HG03060 (cell line): Measurements from ENCODE around the gene NBDY.
"Not testable (repeated sequence)": the region's sequence is repeated elsewhere in the genome, so short reads cannot be mapped to it uniquely, and the experiment has no call there.

ENCODE experiments used
- ATAC-seq: cut with Tn5 transposase; IDR thresholded peaks from one replicate; pipeline ENCODE4 v1.9.1; 2021; ENCODE audit warnings: low read depth, moderate number of reproducible peaks; ENCODE audit not compliant: unreplicated experiment

Gene NBDY

DNA sequence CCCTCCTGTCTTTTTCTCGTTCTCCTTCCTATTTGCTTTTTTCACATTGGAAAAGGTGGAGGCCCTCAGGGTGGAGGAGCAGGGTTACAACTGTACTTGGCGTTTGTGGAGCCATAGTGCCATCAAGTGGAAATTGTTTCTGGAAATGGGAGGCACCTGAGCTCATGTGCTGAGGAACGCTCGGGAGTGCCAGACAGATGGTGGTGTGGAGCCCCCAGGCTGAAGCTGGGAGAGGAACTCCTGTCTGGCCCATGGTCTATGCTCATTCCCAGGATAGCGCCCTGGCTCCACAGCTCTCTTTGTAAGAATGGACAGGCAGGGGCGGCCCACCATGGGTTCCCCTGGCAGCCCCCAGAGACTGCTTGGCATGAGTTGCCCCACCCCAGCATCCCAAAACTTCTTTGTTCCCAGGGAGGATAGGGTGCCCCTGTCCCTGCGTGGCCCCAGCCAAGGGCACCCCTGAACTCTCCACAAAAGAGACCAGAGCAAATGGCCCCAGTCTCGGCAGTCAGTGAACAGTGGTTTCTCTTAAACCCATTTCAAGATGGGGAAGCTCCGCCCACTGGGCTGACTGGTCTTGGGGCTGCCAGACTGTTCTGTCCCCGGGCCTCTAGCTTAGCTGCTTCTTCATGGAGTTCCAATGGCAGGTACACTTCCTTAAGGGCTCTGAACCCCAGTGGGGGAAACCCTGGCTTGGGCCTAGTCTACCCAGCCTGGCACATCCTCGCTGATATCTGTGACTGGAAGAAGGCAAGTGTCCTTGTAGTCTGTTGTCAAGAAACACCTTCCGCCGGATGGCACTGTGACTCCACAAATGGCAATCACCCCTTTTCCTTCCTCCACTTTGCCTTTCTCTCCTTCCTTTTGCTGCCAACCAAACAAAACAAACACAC, 70.1 kb downstream of the NBDY start:
- no peak for ATAC-seq

DNA sequence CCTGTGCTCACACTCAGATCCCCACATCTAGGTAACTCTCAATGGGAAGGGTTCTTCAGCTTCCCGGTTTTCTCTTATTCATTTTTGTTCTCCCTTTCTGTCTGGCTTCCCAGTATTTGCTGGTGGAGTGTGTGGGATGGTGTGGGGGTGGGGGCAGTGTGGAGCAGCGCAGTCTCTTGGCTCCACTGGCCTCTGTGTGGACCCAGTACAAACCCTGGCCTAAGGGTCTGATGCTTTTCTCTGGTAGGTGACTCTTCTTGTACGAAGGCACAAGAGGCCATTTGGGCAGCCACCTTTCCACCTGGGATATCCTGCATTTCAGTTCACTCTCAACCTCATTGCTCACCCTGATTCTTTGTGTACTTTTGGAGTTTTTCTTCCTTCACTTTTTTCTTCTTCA, 71.3 kb downstream of the NBDY start:
- ATAC-seq: no peak

DNA sequence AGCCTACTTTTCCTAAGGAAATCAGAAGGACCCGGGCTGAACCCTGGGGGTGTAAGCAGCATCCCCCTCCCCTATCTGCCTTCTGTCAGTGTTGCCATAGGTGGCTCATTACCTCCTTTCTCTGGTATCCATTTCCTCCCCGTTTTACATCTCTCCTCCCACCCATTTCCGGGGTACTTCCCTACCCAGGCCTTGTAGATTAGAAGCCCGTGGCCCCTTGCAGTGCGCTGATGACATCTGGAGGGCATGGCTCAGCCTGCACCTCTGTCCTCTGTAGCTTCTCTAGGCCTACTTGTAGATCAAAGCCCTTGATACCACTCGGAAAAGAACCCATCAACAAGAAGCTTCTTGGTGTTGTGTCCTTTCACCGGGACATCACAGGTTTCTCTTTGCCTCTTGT, 71.8 kb downstream of the NBDY start:
- ATAC-seq: peak; percentile 78

DNA sequence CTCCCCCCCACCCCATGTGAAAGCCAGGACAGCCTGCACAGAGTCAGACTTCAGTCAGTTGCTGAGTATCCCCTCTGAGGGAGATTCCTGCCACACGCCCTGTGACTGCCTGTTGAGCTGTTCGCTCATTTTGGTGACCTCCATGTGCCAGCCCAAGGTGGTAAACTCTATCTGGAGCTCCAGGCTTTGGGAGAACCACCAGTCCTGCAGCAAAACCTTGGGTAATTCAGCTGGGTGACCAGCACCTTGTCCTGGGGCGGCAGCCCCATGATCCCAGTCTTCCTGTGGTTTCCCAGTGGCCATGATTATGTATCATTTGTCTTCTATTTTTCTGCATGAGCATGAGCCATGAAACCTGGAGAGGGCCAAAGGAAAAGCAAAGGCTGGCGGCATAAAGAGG, 73.4 kb downstream of the NBDY start:
- no peak for ATAC-seq

DNA sequence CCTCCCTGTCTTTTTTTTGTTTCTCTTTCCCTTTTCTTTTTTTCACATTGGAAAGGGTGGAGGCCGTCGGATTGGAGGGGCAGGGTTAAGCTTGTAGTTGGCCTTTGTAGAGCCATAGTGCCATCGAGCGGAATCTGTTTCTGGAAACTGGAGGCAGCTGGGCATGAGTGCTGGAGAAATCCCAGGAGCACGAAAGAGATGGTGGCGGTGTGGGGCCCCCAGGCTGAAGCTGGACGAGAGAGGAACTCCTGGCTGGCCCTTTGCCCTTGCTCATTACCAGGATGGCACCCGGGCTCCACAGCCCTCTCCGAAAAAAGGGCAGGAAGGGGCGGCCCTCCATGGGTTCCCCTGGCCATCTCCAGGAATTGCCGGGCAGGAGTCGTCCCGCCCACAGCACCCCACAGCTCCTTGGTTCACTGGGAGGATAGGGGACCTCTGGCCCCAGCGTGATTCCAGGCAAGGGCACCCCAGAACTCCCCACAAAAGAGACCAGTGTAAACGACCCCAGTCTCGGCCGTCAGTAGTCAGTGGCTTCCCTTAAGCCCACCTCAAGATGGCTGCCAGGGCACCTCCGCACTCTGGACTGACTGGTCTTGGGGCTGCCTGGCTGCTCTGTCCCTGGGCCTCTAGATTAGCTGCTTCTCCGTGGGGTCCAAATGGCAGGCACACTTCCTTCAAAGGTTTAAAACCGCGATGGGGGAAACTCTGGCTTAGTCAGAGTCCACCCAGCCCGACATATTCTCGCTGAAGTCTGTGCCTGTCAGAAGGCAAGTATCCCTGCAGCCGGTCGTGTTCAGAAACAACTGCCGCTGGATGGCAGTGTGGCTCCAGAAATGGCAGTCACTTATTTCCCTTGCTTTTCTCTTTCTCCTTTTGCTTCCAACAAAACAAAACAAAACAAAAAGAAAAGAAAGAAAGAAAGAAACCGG, 74.1 kb downstream of the NBDY start:
- ATAC-seq: no peak

DNA sequence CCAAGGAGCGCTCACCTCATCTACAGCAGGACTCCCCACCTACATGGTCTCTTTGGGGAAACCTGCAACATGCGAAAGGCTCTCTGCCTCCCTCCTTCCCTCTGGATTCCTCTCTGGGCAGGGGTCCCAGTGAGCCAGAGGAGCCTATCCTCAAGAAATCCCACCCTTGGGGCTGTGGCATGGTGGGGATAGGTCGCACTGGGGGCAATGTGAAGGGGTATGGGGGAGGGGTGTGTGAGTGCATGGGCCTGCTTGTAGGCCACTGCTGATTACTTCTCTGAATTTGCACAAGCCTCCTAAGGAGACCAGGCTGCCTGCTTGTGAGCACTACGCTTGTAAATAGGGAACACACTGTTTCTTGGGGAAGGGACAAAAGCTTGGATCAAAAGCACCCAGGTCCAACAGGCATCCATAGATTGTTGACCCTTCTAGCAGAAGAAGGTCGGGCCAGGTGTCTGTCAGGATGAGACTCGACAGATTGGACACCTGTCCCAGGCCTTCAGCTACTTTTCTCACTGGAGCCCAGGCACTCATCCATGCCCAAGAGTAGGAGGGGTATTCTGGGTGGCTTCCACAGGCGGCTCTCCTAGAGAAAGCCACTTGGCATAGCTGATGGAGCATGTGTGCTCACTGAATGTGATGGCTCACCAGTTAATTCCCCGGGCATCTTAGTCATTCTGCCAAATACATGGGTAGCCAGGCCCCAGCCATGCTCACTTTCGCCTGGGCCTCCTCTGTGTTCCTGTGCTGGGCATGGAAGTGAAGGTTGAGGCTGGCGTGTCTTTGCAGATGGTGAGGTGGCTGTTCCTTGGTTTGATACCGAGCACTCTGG, 75.0 kb downstream of the NBDY start:
- ATAC-seq: no peak

DNA sequence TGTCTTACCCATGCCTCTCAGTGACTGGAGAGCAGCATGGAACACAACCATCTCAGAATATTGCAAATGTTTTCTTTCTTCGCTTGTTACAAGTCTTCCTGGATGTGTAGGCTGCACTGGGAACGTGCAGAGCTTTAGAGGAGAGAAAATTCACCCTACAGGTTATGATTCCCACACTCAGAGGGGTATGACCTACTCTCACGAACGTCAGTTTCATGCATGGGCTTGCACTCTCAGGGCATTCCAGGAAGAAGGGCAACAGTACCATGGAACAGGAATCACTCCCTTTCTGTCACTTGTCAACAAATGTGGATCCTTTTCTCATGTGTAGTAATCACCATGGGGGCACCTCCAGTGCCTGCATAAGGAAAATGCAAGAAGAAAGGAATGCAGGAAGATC, 75.8 kb downstream of the NBDY start:
- no peak for ATAC-seq

DNA sequence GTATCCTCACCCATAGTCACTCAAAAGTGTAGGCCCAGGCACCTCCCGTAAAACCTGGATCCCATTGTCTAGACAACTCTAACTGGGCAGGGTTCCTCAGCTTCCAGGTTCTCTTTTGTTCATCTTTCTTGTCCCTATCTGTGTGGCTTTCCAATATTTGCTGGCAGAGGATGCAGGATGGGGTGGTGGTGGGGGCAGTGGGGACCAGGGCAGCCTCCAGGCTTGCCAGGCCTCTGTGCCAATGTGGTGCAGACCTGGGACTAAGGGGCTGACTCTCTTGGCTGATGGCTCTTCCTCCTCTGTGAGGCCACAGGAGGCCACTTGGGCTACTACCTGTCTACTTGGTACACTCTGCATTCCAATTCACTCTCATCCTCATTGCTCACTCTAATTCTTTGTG, 76.4 kb downstream of the NBDY start:
- ATAC-seq: no peak

DNA sequence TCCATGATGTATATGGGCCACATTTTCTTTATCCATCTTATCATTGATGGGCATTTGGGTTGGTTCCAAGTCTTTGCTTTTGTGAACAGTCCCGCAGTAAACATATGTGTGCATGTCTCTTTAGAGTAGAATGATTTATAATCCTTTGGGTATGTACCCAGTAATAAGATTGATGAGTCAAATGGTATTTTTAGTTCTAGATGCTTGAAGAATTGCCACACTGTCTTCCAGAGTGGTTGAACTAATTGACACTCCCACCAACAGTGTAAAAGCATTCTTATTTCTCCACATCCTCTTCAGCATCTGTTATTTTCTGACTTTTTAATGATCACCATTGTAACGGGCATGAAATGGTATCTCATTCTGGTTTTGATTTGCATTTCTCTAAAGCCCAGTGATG, 77.1 kb downstream of the NBDY start:
- not testable (repeated sequence) for ATAC-seq

DNA sequence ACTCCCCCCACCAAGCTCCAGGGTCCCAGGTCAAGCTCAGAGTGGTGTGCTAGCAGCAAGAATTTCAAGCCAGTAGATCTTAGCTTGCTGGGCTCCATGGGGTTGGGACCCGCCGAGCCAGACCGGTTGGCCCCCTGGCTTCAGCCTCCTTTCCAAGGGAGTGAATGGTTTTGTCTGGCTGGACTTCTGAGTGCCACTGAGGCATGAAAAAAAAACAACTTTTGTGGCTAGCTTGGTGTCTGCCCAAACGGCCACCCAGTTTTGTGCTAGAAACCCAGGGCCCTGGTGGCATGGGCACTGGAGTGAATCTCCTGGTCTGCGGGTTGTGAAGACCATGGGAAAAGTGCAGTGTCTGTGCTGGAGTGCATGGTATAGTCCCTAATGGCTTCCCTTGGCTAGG, 82.6 kb downstream of the NBDY start:
- no peak for ATAC-seq

DNA sequence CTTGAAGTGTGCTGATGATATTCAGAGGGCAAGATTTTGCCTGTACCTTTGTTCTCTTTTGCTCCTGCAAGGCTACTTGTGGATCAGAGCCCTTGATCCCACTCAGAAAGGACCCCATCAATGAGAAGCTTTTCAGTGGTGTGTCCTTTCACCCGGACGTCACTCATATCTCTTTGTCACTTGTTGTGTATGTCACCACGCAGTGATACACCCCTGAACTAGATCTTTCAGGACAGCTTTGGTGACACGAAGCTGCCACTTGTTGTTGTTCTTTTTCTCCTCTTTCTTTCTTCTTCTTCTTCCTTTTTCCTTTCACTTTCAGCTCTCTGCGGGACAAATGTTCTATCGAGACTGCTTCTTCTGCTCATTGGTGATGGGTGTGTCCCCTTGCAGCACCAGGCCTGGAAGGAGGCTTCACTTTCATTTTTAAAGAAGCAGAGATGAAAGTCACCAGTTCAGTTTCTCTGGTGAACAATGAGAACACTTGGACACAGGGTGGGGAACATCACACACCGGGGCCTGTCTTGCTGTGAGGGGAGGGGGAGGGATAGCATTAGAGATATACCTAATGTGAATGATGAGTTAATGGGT, 83.6 kb downstream of the NBDY start:
- peak; percentile 91 for ATAC-seq

DNA sequence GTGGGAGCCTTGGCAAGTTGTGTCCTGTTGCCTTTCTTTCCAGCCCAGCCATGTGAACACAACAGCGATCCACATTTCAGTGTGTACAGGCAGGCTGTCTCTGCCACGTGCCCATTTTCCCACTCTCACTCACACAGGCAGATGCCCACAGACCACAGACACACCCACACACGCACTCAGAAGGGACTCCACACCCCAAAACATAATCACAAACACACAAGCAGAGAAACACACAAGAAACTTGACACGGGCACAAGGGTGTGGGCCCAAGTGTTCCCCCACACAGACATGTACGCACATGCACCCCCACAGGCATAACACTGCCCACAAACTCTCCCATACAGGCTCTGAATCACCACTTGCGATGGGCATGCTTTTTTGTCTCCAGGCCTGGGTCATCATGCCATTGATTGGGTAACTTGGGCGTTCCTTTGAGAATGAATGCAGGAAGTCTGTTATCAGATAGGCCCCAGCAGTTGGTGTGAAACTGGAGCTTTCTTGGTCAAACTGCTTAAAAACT, 84.3 kb downstream of the NBDY start:
- no peak for ATAC-seq

DNA sequence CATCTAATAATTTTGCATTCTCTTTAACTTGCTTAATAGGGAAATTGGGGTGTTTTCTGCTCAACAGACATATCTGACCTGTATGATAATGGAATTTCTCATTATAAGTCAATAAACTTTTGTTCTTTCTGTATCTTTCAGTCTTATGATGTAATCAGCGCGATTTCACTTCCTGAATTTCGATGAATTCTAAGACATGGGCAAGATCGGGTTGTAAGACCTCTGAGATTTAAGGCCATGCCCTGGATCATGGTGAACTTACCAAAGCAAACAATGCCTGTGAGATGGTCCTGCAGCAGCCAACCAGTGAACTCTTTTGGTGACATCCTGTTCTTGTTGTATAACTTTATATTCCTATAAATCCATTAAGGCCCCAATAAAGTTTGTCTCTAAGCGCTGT, 88.1 kb downstream of the NBDY start:
- ATAC-seq: no peak

DNA sequence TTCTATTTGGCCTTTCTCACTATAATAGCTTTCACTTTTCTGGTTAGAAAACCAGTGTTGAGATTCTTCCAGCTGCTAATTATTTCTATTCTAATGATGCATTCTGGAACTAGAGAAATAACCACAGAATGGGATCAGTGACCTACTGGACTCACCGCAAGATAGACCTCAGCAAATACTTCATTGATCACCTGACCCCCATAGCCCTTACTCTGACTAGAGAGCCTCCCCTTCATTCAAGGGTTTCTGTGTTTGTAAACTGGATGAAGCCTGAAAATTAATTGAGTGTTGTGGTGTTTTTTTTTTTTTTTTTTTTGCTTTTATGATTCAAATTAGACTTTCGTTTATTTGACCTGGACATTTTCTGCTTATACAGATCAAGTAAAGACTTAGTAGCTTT, 97.0 kb downstream of the NBDY start:
- ATAC-seq: no peak

DNA sequence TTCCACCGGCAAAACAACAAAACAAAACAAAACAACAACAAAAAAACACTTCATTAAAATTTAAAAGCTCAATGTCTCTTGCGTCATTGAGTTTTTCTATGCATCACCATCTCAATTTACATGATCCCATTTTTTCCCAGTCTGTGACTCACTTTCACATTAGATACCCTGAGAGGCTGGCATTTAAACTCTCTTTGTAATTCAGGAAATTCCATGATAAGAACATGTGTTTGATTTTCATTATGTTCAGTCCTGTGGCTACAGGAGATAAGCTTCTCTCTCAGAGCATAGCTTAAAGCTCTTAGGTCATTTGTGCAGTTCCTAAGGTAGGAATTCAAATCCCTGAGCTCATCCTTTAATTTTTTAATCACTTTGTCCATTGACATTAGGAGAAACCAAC, 104.6 kb downstream of the NBDY start:
- no peak for ATAC-seq

DNA sequence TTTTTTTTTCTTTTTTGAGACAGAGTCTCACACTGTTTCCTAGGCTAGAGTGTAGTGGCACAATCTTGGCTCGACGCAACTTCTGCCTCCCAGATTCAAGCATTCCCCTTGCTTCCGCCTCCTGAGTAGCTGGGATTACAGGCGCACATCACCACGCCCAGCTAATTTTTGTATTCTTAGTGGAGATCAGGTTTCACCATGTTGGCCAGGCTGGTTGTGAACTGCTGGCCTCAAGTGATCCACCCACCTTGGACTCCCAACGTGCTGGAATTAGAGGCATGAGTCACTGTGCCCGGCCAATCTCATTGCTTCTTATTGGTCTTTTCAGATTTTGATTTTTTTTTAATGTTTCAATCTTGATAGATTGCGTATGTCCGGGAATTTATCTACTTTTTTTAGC, 124.4 kb downstream of the NBDY start:
- ATAC-seq: no peak

DNA sequence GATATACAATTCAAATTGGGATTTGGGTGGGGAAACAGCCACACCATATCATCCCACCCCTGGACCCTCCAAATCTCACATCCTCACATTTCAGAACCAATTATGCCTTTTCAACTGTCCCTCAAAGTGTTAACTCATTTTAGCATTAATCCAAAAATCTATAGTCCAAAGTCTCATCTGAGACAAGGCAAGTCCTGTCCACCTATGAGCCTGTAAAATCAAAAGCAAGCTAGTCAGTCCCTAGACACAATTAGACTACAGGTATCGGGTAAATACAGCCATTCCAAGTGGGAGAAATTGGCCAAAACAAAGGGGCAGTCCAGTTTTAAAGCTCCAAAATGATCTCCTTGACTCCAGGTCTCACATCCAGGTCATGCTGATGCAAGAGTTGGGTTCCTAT, 128.0 kb downstream of the NBDY start:
- no peak for ATAC-seq

DNA sequence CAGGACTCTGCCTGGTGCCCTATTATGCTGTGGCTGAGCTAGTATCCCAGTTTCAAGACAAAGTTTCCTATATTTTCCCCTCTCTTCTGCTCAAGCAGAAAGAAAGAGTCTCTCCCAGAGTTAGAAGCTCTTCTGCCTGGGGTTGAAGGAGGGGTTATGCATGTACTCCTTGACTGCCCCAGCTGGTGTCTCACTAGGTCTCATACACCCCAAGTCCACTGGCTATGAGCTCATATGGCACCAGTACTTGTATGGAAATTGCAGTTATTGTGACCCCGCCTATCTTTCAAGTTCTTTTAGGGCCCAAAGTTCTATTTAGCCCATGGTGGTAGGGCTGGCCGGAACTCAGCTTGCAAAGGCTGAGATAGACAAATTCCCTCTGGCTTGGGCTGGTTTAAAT, 131.8 kb downstream of the NBDY start:
- no peak for ATAC-seq
